Transverse colon (tissue), 4 donors: ENCODE measurements around the gene GJB2. TPM values are rescaled to one million over a fixed set of nuclear protein-coding genes. Genes with fewer than 3 reads are reported as not detected.
A peak's percentile ranks its signal among the peaks of the same experiment; 100 is the strongest.

Experiments used
- DNase-seq: peaks from one replicate; pipeline ENCODE4 v3.0.0-alpha.2; 2019
- H3K27ac ChIP-seq, 4 donors: fragments of 200-600 bp; sonication (generic); 2 replicates each; pipeline ENCODE4 v1.5.1; 2016 to 2018; ENCODE audit warnings: inconsistent platforms in 4 of 4
- H3K27me3 ChIP-seq: fragments of 200-600 bp; sonication (generic); 2 replicates; pipeline ENCODE4 v1.5.1; 2017; ENCODE audit warnings: inconsistent platforms
- H3K36me3 ChIP-seq, 4 donors: fragments of 200-600 bp; sonication (generic); 2 replicates each; pipeline ENCODE4 v1.5.1; 2017 to 2019; ENCODE audit warnings: inconsistent platforms in 4 of 4
- H3K4me1 ChIP-seq, 4 donors: fragments of 200-600 bp; sonication (generic); 2 replicates each; pipeline ENCODE4 v1.5.1; 2017 to 2020; ENCODE audit warnings: inconsistent platforms in 4 of 4
- H3K4me3 ChIP-seq, 4 donors: fragments of 200-600 bp; sonication (generic); 1 replicate in 1 of 4; 2 replicates in 3 of 4; pipeline versions ENCODE4 v1.5.1 to v1.6.1; 2017 to 2019; ENCODE audit warnings: inconsistent platforms in 4 of 4
- H3K9me3 ChIP-seq, 2 donors: fragments of 200-600 bp; sonication (generic); 2 replicates each; pipeline ENCODE4 v1.5.1; 2017 to 2019; ENCODE audit warnings: inconsistent platforms in 2 of 2
- EP300 ChIP-seq: sonication (generic); formaldehyde crosslinking; IDR thresholded peaks from one replicate; pipeline ENCODE4 v1.6.1; 2017; ENCODE audit warnings: antibody characterized with exemption, low read depth
- POLR2A ChIP-seq: fragments of 450-650 bp; IDR thresholded peaks from one replicate; pipeline ENCODE4 v1.6.1; 2016; ENCODE audit warnings: antibody characterized with exemption, mild to moderate bottlenecking, moderate library complexity
- POLR2AphosphoS5 ChIP-seq, 3 donors: sonication (generic); formaldehyde crosslinking; IDR thresholded peaks; one replicate each; pipeline ENCODE4 v1.6.1; 2016; ENCODE audit warnings: antibody characterized with exemption in 3 of 3
- WGBS, 2 donors: methylation state at CpG; one replicate each; pipeline ENCODE4 v1.1.5; 2018; ENCODE audit warnings: low coverage in 1 of 2; 5-methylcytosine and 5-hydroxymethylcytosine counted together
- in situ Hi-C, 4 donors: fragments of 200-750 bp; cut with MboI; loops; one replicate each; pipeline versions ENCODE4 v1.15.0 to v1.15.1; 2017; ENCODE audit warnings: low sequenced_read_pairs in 3 of 4, low pct_ligation_motif_present in 1 of 4, low pct_unique_long_range_greater_than_20kb in 1 of 4
- intact Hi-C: fragments of 100-400 bp; cut with DNase I; formaldehyde crosslinking; loops from one replicate; pipeline ENCODE4 v1.15.1; 2023; ENCODE audit warnings: low total_unique reads
- total RNA-seq, 4 donors: library from RNA; depleted of rRNA; stranded (reverse); fragments of >200 nt; gene quantifications; one replicate each; pipeline ENCODE4 v1.1.0, GENCODE V29; 2016
- TF ChIP-seq, protein P1 (sequence below), 5 experiments: fragments of 200-600 bp in 3 of 5; fragments of 450-650 bp in 2 of 5; sonication (generic) in 3 of 5; IDR thresholded peaks; 1 replicate in 2 of 5; 2 replicates in 3 of 5; pipeline ENCODE4 v1.5.1; 2016 to 2017; ENCODE audit warnings: antibody characterized with exemption in 5 of 5, inconsistent platforms in 3 of 5, mild to moderate bottlenecking in 2 of 5, moderate library complexity in 1 of 5

The GJB2 gene
- total RNA-seq, 4 donors from 2014 or later: 5.0 to 38.4 (median 25.9) TPM

DNA sequence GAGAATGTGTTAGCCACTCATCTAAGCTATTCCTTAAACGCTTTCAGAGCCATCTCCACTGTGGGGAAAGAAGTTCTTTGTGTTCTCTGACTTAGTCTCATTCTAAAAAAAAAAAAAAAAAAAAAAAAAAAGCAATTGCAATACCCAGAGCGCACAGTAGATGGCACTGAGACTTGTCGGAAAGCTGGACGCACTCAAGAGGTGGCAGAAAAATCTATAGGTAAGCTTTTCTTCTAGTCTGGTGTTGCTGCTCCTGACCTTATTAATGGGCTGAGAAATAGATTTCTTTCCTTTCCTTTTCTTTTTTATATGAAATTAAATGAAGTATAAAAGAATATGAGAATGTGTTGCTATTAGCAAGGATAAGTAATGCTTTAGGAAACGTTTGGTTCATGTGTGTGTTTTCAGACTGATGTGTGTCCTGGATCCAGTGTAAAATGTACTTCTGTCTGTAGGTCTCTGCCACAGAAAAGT lies 4.7 kb upstream of the GJB2 start:
- H3K4me1 ChIP-seq: peaks cover 10 to 40% (median 25%) of the 10 kb centered on the region in 4 donors
- H3K36me3 ChIP-seq: no peaks in the 10 kb centered on the region
- in situ Hi-C loops (loop anchor here in 3 of 4 donors (10.0 to 25.0 kb wide), 5 partner anchors 287 to 740 kb away; partner anchors contain the start of gene XPO4 (in 1 of the 3)), intact Hi-C loops (no loop called here)
- 10% methylated on average over 5 of the region's 5 CpGs; no CpG with 5 or more reads in 1 of the 2 donors for WGBS, 2 donors
- no peak for TF ChIP-seq POLR2A
- TF ChIP-seq, protein P1, sequence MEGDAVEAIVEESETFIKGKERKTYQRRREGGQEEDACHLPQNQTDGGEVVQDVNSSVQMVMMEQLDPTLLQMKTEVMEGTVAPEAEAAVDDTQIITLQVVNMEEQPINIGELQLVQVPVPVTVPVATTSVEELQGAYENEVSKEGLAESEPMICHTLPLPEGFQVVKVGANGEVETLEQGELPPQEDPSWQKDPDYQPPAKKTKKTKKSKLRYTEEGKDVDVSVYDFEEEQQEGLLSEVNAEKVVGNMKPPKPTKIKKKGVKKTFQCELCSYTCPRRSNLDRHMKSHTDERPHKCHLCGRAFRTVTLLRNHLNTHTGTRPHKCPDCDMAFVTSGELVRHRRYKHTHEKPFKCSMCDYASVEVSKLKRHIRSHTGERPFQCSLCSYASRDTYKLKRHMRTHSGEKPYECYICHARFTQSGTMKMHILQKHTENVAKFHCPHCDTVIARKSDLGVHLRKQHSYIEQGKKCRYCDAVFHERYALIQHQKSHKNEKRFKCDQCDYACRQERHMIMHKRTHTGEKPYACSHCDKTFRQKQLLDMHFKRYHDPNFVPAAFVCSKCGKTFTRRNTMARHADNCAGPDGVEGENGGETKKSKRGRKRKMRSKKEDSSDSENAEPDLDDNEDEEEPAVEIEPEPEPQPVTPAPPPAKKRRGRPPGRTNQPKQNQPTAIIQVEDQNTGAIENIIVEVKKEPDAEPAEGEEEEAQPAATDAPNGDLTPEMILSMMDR (IDR thresholded peaks at IDR 0.05): peak; percentile 63 to 76 (median 72)
- no peak overlapping the region for H3K4me3 ChIP-seq
- DNase-seq: no peak
- H3K27ac ChIP-seq: peak overlapping the region in 3 of 4 donors; percentile 40 to 59 (median 48)
- H3K27me3 ChIP-seq: peaks cover 48% of the 10 kb centered on the region
- no peaks in the 10 kb centered on the region for H3K9me3 ChIP-seq

DNA sequence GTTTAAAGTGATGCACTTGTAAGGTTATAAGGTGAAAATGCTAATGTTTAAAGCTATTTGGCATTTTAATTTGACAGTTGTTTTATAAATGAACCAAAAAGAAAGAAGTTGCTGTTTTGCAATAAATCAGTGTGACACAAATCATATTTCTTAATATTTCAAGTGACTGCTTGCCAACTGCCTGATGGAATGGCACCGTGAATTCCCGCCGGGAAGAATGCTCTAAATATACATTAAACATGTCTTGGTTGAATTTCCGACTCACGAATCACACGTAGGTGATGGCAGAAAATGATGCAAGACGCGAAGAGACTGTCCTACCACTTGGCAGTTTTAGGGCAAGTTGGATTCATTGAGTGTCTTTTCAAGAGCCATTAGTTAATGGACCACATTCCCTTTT lies 3.1 kb upstream of the GJB2 start:
- Histone ChIP-seq H3K4me3 (no peak overlapping the region), H3K4me1 (peaks cover 10 to 48% (median 29%) of the 10 kb centered on the region in 4 donors), H3K27ac (no peak overlapping the region), H3K9me3 (no peaks in the 10 kb centered on the region), H3K36me3 (no peaks in the 10 kb centered on the region), H3K27me3 (peaks cover 54% of the 10 kb centered on the region)
- DNase-seq: no peak
- in situ Hi-C loops: loop anchor here in 3 of 4 donors (10.0 to 25.0 kb wide), 5 partner anchors 289 to 742 kb away; partner anchors contain the start of gene XPO4 (in 1 of the 3)
- TF ChIP-seq POLR2A (no peak), EP300 (no peak), POLR2AphosphoS5 (IDR thresholded peaks at IDR 0.05) (no peak)
- TF ChIP-seq, protein P1 (IDR thresholded peaks at IDR 0.05): no peak
- intact Hi-C loops: no loop called here
- WGBS, 2 donors: 72 to 88% methylated on average over 8 of the region's 8 CpGs

DNA sequence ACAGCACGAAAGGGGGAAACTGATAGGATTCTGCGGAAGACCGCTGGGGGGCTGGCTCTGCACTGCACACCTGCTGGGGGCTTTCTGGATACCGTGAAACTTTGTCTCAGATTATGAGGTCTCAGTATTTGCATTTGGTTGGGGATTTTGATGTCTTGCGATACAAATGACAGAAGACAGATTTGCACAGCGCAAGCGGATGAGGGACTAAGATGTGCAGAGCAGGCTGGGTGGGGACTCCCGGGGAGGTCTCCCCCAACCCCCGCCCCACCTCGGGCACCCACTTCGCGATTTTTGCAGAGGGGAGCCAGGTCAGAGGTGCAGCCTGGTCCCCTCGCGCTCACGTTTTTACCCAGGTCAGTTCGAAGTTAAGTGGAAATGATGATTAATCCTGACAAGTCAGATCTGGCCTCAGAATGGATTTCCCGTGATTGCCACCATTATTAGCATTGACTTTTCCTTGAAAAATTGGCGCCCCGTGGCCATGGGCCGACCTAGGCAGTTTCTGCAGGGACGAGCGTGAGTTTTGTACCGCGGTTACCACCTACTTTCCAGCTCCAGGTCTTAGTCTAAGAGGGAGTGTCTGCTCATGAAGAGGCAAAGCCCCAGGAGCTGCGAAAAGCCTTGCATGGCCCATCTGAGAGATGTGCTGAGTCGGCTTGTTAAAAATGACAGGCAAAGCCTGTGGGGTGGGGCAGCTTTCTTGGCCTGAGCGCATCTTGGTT lies 1.3 kb upstream of the GJB2 start:
- no peaks in the 10 kb centered on the region for H3K36me3 ChIP-seq
- TF ChIP-seq EP300 (no peak), POLR2A (no peak), POLR2AphosphoS5 (IDR thresholded peaks at IDR 0.05) (no peak)
- TF ChIP-seq, protein P1 (IDR thresholded peaks at IDR 0.05): no peak
- H3K27me3 ChIP-seq: peaks cover 54% of the 10 kb centered on the region
- WGBS, 2 donors: 0 to 50% methylated on average over 1 to 27 of the region's 27 CpGs
- H3K9me3 ChIP-seq: no peaks in the 10 kb centered on the region
- no peak for DNase-seq
- H3K4me1 ChIP-seq: peaks cover 10 to 52% (median 33%) of the 10 kb centered on the region in 4 donors
- no peak overlapping the region for H3K27ac ChIP-seq
- intact Hi-C loops (no loop called here), in situ Hi-C loops (loop anchor here in 3 of 4 donors (10.0 to 25.0 kb wide), 5 partner anchors 291 to 743 kb away; partner anchors contain the start of gene XPO4 (in 1 of the 3))
- H3K4me3 ChIP-seq: peak overlapping the region in 1 of 4 donors; percentile 78

DNA sequence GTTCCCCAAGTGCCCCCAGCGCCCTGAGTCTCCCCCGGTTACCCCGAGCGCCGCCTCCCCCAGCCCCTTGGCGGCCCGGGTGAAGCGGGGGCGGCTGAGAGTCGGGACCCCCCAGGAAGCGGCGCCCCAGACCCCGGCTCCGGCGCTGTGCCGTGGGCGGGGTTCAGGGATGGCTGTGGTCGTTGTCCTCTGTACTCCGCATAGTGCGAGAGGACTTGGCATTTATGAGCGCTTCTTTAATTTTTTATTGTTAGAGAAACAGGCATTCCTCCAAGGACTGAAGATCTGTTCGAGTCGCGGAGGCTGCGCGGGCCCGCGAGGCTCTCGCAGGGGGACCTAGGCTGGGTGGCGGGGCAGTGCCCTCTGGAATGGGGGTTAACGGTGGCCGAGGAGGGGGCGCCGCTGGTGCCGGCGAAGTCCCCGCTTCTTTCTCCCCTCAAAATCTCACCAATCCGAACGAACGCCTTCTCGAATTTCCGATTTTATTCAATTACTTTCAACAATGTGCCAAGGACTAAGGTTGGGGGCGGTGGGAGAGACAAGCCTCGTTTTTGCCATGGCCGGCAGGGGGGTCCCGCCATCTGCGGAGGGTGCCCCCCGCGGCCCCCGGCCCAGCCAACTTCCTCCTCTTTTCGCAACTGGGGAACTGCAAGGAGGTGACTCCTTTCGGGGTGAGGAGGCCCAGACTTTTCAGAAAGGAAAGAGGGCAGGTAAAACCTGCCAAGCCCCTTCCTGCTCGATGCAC lies 596 bp upstream of the GJB2 start:
- no peak for DNase-seq

More for the DNA sequence above, 596 bp upstream of the GJB2 start:
- in situ Hi-C loops: loop anchor here in 3 of 4 donors (10.0 to 25.0 kb wide), 5 partner anchors 291 to 744 kb away; partner anchors contain the start of gene XPO4 (in 1 of the 3)
- 4% methylated on average over 50 of the region's 53 CpGs; no CpG with 5 or more reads in 1 of the 2 donors for WGBS, 2 donors
- Histone ChIP-seq H3K36me3 (no peaks in the 10 kb centered on the region), H3K27ac (peak overlapping the region; percentile 82 to 88 (median 84)), H3K4me3 (peak overlapping the region; percentile 24 to 78 (median 65)), H3K9me3 (no peaks in the 10 kb centered on the region), H3K4me1 (peaks cover 10 to 46% (median 32%) of the 10 kb centered on the region in 4 donors), H3K27me3 (peaks cover 54% of the 10 kb centered on the region)
- intact Hi-C loops: no loop called here
- TF ChIP-seq EP300 (no peak), POLR2A (no peak), POLR2AphosphoS5 (IDR thresholded peaks at IDR 0.05) (no peak)
- TF ChIP-seq, protein P1 (IDR thresholded peaks at IDR 0.05): no peak
